GM12892 (cell line): ENCODE data around the gene ESRRG.

Source experiments
- POLR2AphosphoS5 ChIP-seq: IDR thresholded peaks from 2 replicates; pipeline ENCODE4 v1.6.1; 2011; ENCODE audit warnings: low read depth, low read length, control low read depth
- TAF1 ChIP-seq: IDR thresholded peaks from 2 replicates; pipeline ENCODE4 v1.6.1; 2011; ENCODE audit warnings: low read depth, mild to moderate bottlenecking, control low read depth, low read length, borderline replicate concordance

DNA sequence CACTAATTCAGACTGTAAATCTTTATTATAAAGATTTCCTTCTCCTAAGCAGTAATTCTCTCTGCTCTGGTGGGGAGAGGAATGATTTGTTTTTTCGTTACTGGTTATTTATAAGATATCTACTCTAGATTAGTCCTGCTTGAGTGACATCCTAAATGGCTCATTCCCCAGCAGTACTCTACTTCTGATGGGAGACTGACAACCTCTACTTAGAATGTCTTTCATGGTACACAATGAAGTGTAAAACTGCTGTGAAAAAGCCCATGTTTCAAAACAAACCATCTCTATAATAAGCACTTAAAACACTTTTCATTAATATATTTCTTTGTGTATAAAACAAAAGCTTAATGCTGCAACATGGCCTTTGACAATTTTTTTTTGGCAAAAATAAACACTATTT is 33.9 kb upstream of the ESRRG start:
- no peak for TF ChIP-seq POLR2AphosphoS5
- TF ChIP-seq TAF1 = no peak
